ENCODE measurements around the gene LMO1.
A peak's percentile ranks its signal among the peaks of the same experiment; 100 is the strongest.

LMO1 gene

DNA sequence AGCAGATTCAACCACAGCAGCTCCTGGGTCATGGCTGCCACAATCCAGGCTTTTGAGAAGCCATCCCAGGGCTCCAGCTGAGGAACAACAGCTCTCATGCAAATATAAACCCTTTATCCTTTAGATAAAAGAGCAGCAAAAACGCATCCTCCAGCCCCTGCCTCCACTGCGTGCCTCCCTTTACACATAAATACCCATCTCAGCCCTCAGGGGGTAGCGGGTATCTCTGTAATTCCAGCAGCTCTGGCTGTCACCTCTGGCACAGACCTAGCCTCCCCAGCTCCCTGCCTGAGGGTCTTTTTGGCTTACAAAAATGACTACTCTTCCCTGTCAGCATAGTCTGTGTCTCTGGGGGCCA lies 21.6 kb downstream of the LMO1 start:
- no peak overlapping the region for H3K4me3 ChIP-seq (ENCODE audit: low read depth, low read length)
- peaks cover 4% of the 10 kb centered on the region for H3K79me1 ChIP-seq (ENCODE audit: low read length)
- H2AFZ ChIP-seq (ENCODE audit: insufficient read depth, low read length, poor library complexity), result no peak overlapping the region
- peaks cover 18 to 21% of the 10 kb centered on the region in 2 experiments for H3K4me1 ChIP-seq (ENCODE audit: control insufficient read depth in 1 of 2, insufficient read depth in 2 of 2, low read length in 2 of 2)
- no peak overlapping the region for H3K23ac ChIP-seq (ENCODE audit: low read length)
- no peak overlapping the region for H2BK12ac ChIP-seq (ENCODE audit: low read length)
- no peak overlapping the region for H4K12ac ChIP-seq (ENCODE audit: low read depth, low read length)
- peak overlapping the region; percentile 60 for H4K91ac ChIP-seq (ENCODE audit: low read depth, low read length)
- H2AK5ac ChIP-seq (ENCODE audit: low read length), result no peak overlapping the region
- DNase-seq, result peak in 1 of 2 donors; percentile 30
- H3K36me3 ChIP-seq (ENCODE audit: control insufficient read depth in 1 of 2, insufficient read depth in 2 of 2, low read length in 2 of 2), result no peaks in the 10 kb centered on the region
- no peaks in the 10 kb centered on the region for H3K27me3 ChIP-seq (ENCODE audit: insufficient read depth, low read length)
- no peak overlapping the region for H3K4me2 ChIP-seq (ENCODE audit: low read length)
- H2BK120ac ChIP-seq (ENCODE audit: insufficient read depth, low read length, poor library complexity), result peak overlapping the region; percentile 4
- H3K4ac ChIP-seq (ENCODE audit: low read depth, low read length), result no peak overlapping the region
- no peaks in the 10 kb centered on the region for H3K79me2 ChIP-seq (ENCODE audit: control insufficient read depth, insufficient read depth, low read length, poor library complexity)
- no peak overlapping the region for H3K9ac ChIP-seq (ENCODE audit: low read length)
- no peak overlapping the region for H3K27ac ChIP-seq (ENCODE audit: low read depth, low read length)
- H3K18ac ChIP-seq (ENCODE audit: low read length), result no peak overlapping the region
- WGBS (ENCODE audit: extremely low coverage, insufficient coverage, insufficient read length), result no CpG with 5 or more reads among the region's 3 CpGs
- no peak overlapping the region for H2BK5ac ChIP-seq (ENCODE audit: low read depth, low read length, poor library complexity)
- H3K9me3 ChIP-seq (ENCODE audit: insufficient read depth, low read depth, low read length), result no peaks in the 10 kb centered on the region
- H4K8ac ChIP-seq (ENCODE audit: low read depth, low read length), result no peak overlapping the region
- peak overlapping the region; percentile 46 for H3K14ac ChIP-seq (ENCODE audit: low read length)

GRCh38 chr11:8241373-8242117 lies 22.1 kb downstream of the LMO1 start:
- no peak overlapping the region for H2BK120ac ChIP-seq (ENCODE audit: insufficient read depth, low read length, poor library complexity)
- H3K4me2 ChIP-seq (ENCODE audit: low read length), result no peak overlapping the region
- no peaks in the 10 kb centered on the region for H3K79me2 ChIP-seq (ENCODE audit: control insufficient read depth, insufficient read depth, low read length, poor library complexity)
- H3K27me3 ChIP-seq (ENCODE audit: insufficient read depth, low read length), result no peaks in the 10 kb centered on the region
- no peak overlapping the region for H3K4me3 ChIP-seq (ENCODE audit: low read depth, low read length)
- H3K9ac ChIP-seq (ENCODE audit: low read length), result no peak overlapping the region
- H2AFZ ChIP-seq (ENCODE audit: insufficient read depth, low read length, poor library complexity), result no peak overlapping the region
- no peak overlapping the region for H3K18ac ChIP-seq (ENCODE audit: low read length)
- H4K8ac ChIP-seq (ENCODE audit: low read depth, low read length), result no peak overlapping the region
- peaks cover 4% of the 10 kb centered on the region for H3K79me1 ChIP-seq (ENCODE audit: low read length)
- no peak overlapping the region for H4K12ac ChIP-seq (ENCODE audit: low read depth, low read length)
- no peaks in the 10 kb centered on the region for H3K9me3 ChIP-seq (ENCODE audit: insufficient read depth, low read depth, low read length)
- no peak overlapping the region for H2AK5ac ChIP-seq (ENCODE audit: low read length)
- no peak overlapping the region for H3K4ac ChIP-seq (ENCODE audit: low read depth, low read length)
- H3K36me3 ChIP-seq (ENCODE audit: control insufficient read depth in 1 of 2, insufficient read depth in 2 of 2, low read length in 2 of 2), result no peaks in the 10 kb centered on the region
- no peak overlapping the region for H3K23ac ChIP-seq (ENCODE audit: low read length)
- no peak overlapping the region for H2BK5ac ChIP-seq (ENCODE audit: low read depth, low read length, poor library complexity)
- H4K91ac ChIP-seq (ENCODE audit: low read depth, low read length), result peak overlapping the region; percentile 60
- H3K4me1 ChIP-seq (ENCODE audit: control insufficient read depth in 1 of 2, insufficient read depth in 2 of 2, low read length in 2 of 2), result peaks cover 18 to 21% of the 10 kb centered on the region in 2 experiments
- H2BK12ac ChIP-seq (ENCODE audit: low read length), result no peak overlapping the region
- no peak overlapping the region for H3K27ac ChIP-seq (ENCODE audit: low read depth, low read length)
- no peak for DNase-seq
- H3K14ac ChIP-seq (ENCODE audit: low read length), result no peak overlapping the region

- no peaks in the 10 kb centered on the region for H3K9me3 ChIP-seq (ENCODE audit: insufficient read depth, low read depth, low read length)
- H3K18ac ChIP-seq (ENCODE audit: low read length), result no peak overlapping the region
- H3K79me1 ChIP-seq (ENCODE audit: low read length), result peaks cover 12% of the 10 kb centered on the region
- no peak overlapping the region for H4K8ac ChIP-seq (ENCODE audit: low read depth, low read length)
- WGBS (ENCODE audit: extremely low coverage, insufficient coverage, insufficient read length), result no CpG with 5 or more reads among the region's 6 CpGs
- H3K36me3 ChIP-seq (ENCODE audit: control insufficient read depth in 1 of 2, insufficient read depth in 2 of 2, low read length in 2 of 2), result no peaks in the 10 kb centered on the region
- no peak overlapping the region for H2BK12ac ChIP-seq (ENCODE audit: low read length)
- H3K79me2 ChIP-seq (ENCODE audit: control insufficient read depth, insufficient read depth, low read length, poor library complexity), result peaks cover under 1% of the 10 kb centered on the region
- no peak overlapping the region for H3K9ac ChIP-seq (ENCODE audit: low read length)
- no peak overlapping the region for H3K23ac ChIP-seq (ENCODE audit: low read length)
- H3K27me3 ChIP-seq (ENCODE audit: insufficient read depth, low read length), result no peaks in the 10 kb centered on the region
- H3K4ac ChIP-seq (ENCODE audit: low read depth, low read length), result no peak overlapping the region
- no peak overlapping the region for H4K12ac ChIP-seq (ENCODE audit: low read depth, low read length)
- H2AFZ ChIP-seq (ENCODE audit: insufficient read depth, low read length, poor library complexity), result no peak overlapping the region
- no peak overlapping the region for H2AK5ac ChIP-seq (ENCODE audit: low read length)
- H3K4me1 ChIP-seq (ENCODE audit: control insufficient read depth in 1 of 2, insufficient read depth in 2 of 2, low read length in 2 of 2), result peaks cover 25 to 26% of the 10 kb centered on the region in 2 experiments
- no peak overlapping the region for H3K14ac ChIP-seq (ENCODE audit: low read length)
- H3K4me3 ChIP-seq (ENCODE audit: low read depth, low read length), result no peak overlapping the region
- H4K91ac ChIP-seq (ENCODE audit: low read depth, low read length), result no peak overlapping the region
- no peak overlapping the region for H3K27ac ChIP-seq (ENCODE audit: low read depth, low read length)
- no peak overlapping the region for H2BK5ac ChIP-seq (ENCODE audit: low read depth, low read length, poor library complexity)
- peak; percentile 26 to 27 for DNase-seq
- H3K4me2 ChIP-seq (ENCODE audit: low read length), result no peak overlapping the region
- no peak overlapping the region for H2BK120ac ChIP-seq (ENCODE audit: insufficient read depth, low read length, poor library complexity)
Observed at GRCh38 chr11:8239536-8240228, 24.0 kb downstream of the LMO1 start.

DNA sequence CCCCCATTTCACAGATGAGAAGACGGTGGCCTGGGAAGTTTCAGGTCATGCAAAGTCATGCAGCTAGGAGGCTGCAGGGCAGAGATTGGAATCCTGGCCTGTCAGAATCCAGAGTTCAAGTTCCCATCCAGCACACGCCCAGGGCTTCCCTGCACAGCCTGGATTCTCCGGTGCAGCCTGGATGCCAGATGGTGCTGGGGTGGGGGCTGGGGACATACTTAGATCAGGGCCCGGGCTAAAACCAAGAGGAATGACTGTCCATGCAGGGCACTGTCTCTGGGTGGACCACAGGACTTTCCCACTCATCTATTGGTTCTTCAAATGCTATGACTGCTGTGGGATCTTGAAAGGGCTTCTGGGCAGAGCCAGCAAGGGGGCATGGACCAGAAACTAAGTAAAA lies 24.6 kb downstream of the LMO1 start:
- no peak overlapping the region for H2AFZ ChIP-seq (ENCODE audit: insufficient read depth, low read length, poor library complexity)
- H4K12ac ChIP-seq (ENCODE audit: low read depth, low read length), result no peak overlapping the region
- no peak overlapping the region for H4K8ac ChIP-seq (ENCODE audit: low read depth, low read length)
- no peak overlapping the region for H2BK5ac ChIP-seq (ENCODE audit: low read depth, low read length, poor library complexity)
- no peak overlapping the region for H2BK120ac ChIP-seq (ENCODE audit: insufficient read depth, low read length, poor library complexity)
- H4K91ac ChIP-seq (ENCODE audit: low read depth, low read length), result no peak overlapping the region
- H3K4me3 ChIP-seq (ENCODE audit: low read depth, low read length), result no peak overlapping the region
- peaks cover 5% of the 10 kb centered on the region for H3K79me2 ChIP-seq (ENCODE audit: control insufficient read depth, insufficient read depth, low read length, poor library complexity)
- no peaks in the 10 kb centered on the region for H3K36me3 ChIP-seq (ENCODE audit: control insufficient read depth in 1 of 2, insufficient read depth in 2 of 2, low read length in 2 of 2)
- no peak overlapping the region for H2AK5ac ChIP-seq (ENCODE audit: low read length)
- no peak for DNase-seq
- no peak overlapping the region for H3K9ac ChIP-seq (ENCODE audit: low read length)
- no peak overlapping the region for H3K27ac ChIP-seq (ENCODE audit: low read depth, low read length)
- no peak overlapping the region for H3K4me2 ChIP-seq (ENCODE audit: low read length)
- H3K23ac ChIP-seq (ENCODE audit: low read length), result no peak overlapping the region
- no peak overlapping the region for H3K4ac ChIP-seq (ENCODE audit: low read depth, low read length)
- H3K79me1 ChIP-seq (ENCODE audit: low read length), result peaks cover 16% of the 10 kb centered on the region
- no peak overlapping the region for H3K14ac ChIP-seq (ENCODE audit: low read length)
- no CpG with 5 or more reads among the region's 4 CpGs for WGBS (ENCODE audit: extremely low coverage, insufficient coverage, insufficient read length)
- H3K18ac ChIP-seq (ENCODE audit: low read length), result no peak overlapping the region
- H3K9me3 ChIP-seq (ENCODE audit: insufficient read depth, low read depth, low read length), result no peaks in the 10 kb centered on the region
- H3K4me1 ChIP-seq (ENCODE audit: control insufficient read depth in 1 of 2, insufficient read depth in 2 of 2, low read length in 2 of 2), result peaks cover 31% of the 10 kb centered on the region in 2 experiments
- no peak overlapping the region for H2BK12ac ChIP-seq (ENCODE audit: low read length)
- no peaks in the 10 kb centered on the region for H3K27me3 ChIP-seq (ENCODE audit: insufficient read depth, low read length)

Measured in trophoblast cell (in vitro differentiated cells and primary cell).